ENCODE results near the gene ADI1. TPM values are rescaled to one million over a fixed set of nuclear protein-coding genes. Genes with fewer than 3 reads are reported as not detected.

The ADI1 gene
- total and polyA plus RNA-seq, 10 of the 15 experiments (the other 5 are each of a cell fraction or from before 2014, with no cell fraction given), result 4.4 to 78.7 (median 17.2) TPM

GRCh38 chr2:3479430-3480320, 39.7 kb downstream of the ADI1 start (continued):
- no peak for TF ChIP-seq ZBTB4 (CRISPR knock-in tag; IDR thresholded peaks at IDR 0.05)
- no peak for TF ChIP-seq IRF5 (IDR thresholded peaks at IDR 0.05; ENCODE audit: borderline replicate concordance)

GRCh38 chr2:3478846-3479385, 40.4 kb downstream of the ADI1 start:
- in situ Hi-C loops (cut with MboI), result no loop called here
- CTCF ChIA-PET, result no interaction called here
- 93% methylated on average over 19 of the region's 19 CpGs for whole genome bisulfite sequencing (ENCODE audit: insufficient coverage, insufficient replicate concordance, low lambda C conversion rate, missing lambda C conversion rate)
- TF ChIP-seq JUND (IDR thresholded peaks at IDR 0.05; ENCODE audit: low read depth, low read length) (no peak), E2F8 (IDR thresholded peaks at IDR 0.05; ENCODE audit: low read depth, partially characterized antibody) (no peak), NKRF (conservative IDR thresholded peaks at IDR 0.05) (no peak), BMI1 (IDR thresholded peaks at IDR 0.05; ENCODE audit: borderline replicate concordance) (no peak), CHD2 (IDR thresholded peaks at IDR 0.05; ENCODE audit: borderline replicate concordance, low read depth, low read length) (no peak), SUZ12 (IDR thresholded peaks at IDR 0.05; ENCODE audit: unreplicated experiment) (no peak), ZNF384 (IDR thresholded peaks at IDR 0.05; ENCODE audit: borderline replicate concordance, low read depth, low read length) (no peak)

More at GRCh38 chr2:3478846-3479385, 40.4 kb downstream of the ADI1 start:
- intact Hi-C loops (cut with micrococcal nuclease; ENCODE audit: unreplicated experiment), result no loop called here
- Histone ChIP-seq H3K27ac (ENCODE audit: control insufficient read depth, insufficient read depth) (no peak overlapping the region), H3K36me3 (ENCODE audit: control insufficient read depth in 2 of 2, insufficient read depth in 2 of 2, low read length in 1 of 2) (peaks cover 6% of the 10 kb centered on the region in 2 experiments), H3K9ac (ENCODE audit: control insufficient read depth, insufficient read depth, low read length) (no peak overlapping the region), H3K9me3 (replicated peaks; ENCODE audit: control insufficient read depth, insufficient read depth, low read length) (no peaks in the 10 kb centered on the region), H3K4me3 (no peak overlapping the region), H3K79me2 (ENCODE audit: control insufficient read depth, insufficient read depth, low read length) (no peaks in the 10 kb centered on the region), H3K4me2 (ENCODE audit: control insufficient read depth, insufficient read depth) (no peak overlapping the region), H3K27me3 (replicated peaks in 1 of 2; ENCODE audit: control insufficient read depth in 2 of 2, insufficient read depth in 2 of 2, low read length in 1 of 2) (no peaks in the 10 kb centered on the region), H4K20me1 (ENCODE audit: control insufficient read depth, insufficient read depth) (no peaks in the 10 kb centered on the region), H2AFZ (ENCODE audit: control insufficient read depth, low read depth, low read length) (no peak overlapping the region), H3K4me1 (ENCODE audit: control insufficient read depth, insufficient read depth, low read length) (peaks cover 9% of the 10 kb centered on the region)
- ChIA-PET SMC1A (ENCODE audit: uncharacterized antibody, unreplicated experiment) (no interaction called here), RAD21 (ENCODE audit: unreplicated experiment) (no interaction called here), POLR2A (no interaction called here)
- no peak for FAIRE-seq
- BruUV-seq (replicated peaks), result no TSS peak
- no peak for ATAC-seq
- no peak for DNase-seq (ENCODE audit: low read depth, low spot score)
